Lower lobe of right lung (tissue), 2 donors: Measurements from ENCODE around the gene PARVA. TPM values are rescaled to one million over a fixed set of nuclear protein-coding genes. Genes with fewer than 3 reads are reported as not detected.

ENCODE experiments used
- ATAC-seq, 2 donors: fragments of 200-7000 bp; cut with Tn5 transposase; one replicate each; pipeline ENCODE4 v1.9.1; 2020 to 2022; ENCODE audit warnings: mild to moderate bottlenecking in 2 of 2, moderate library complexity in 2 of 2
- DNase-seq: peaks from one replicate; pipeline ENCODE4 v3.0.0-alpha.2; 2020
- H3K27ac ChIP-seq: fragments of 200-600 bp; one replicate; pipeline ENCODE4 v1.8.0; 2022
- H3K27me3 ChIP-seq: fragments of 200-600 bp; one replicate; pipeline ENCODE4 v1.8.0; 2022; ENCODE audit warnings: low read depth
- H3K36me3 ChIP-seq: fragments of 200-600 bp; one replicate; pipeline ENCODE4 v1.8.0; 2022; ENCODE audit warnings: mild to moderate bottlenecking
- H3K4me1 ChIP-seq: fragments of 200-600 bp; one replicate; pipeline ENCODE4 v1.8.0; 2022
- H3K4me3 ChIP-seq: fragments of 200-600 bp; one replicate; pipeline ENCODE4 v1.8.0; 2022; ENCODE audit warnings: mild to moderate bottlenecking
- H3K9me3 ChIP-seq: fragments of 200-600 bp; one replicate; pipeline ENCODE4 v1.8.0; 2022
- intact Hi-C: fragments of 100-400 bp; cut with DNase I; formaldehyde crosslinking; loops from one replicate; pipeline ENCODE4 v1.11.0; 2022
- total RNA-seq: library from RNA; stranded (reverse); fragmentation: NEBNext Ultra II Directional; extraction: Animal tissue kit (Norgen Biotek cat#: 25700); gene quantifications from one replicate; pipeline ENCODE4 v1.2.1, GENCODE V29; 2021
- TF ChIP-seq, protein P1 (sequence below): fragments of 200-600 bp; IDR thresholded peaks from one replicate; pipeline ENCODE4 v1.8.0; 2022; ENCODE audit warnings: antibody characterized with exemption, mild to moderate bottlenecking
- donor health status: DM: no; HTN: yes; CAD: no; lungs with severe emphysema.

Gene PARVA
- total RNA-seq, 1 donor from 2014 or later = 58.3 TPM

DNA sequence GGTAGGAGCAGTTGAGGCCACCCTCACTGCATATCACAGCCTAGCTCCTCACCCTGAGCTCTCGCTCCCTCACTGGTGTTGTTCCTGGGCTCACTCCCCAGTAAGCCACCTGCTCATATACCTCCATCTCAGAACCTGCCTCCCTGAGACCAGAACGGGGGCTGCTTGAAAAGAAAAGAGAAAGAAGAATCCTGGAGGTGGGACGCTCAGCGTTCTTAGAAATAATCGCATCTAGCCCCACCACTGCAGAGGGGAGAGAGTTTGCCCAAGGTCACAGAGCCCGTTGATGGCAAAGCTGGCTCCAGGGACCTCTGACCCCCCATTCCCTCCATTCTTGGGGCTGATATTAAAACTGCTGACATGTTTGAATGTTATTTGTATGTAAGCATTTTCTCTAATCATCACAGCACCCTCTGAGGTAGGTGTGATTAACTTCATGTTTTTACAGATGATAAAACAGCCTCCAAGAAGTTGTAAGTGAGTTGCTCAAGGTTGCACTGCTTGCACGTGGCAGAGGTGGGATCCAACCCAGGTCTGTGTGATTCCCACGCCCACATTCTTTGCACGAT, 164.3 kb downstream of the PARVA start:
- no peaks in the 10 kb centered on the region for H3K9me3 ChIP-seq
- ATAC-seq (no peak), DNase-seq (no peak)
- H3K4me3 ChIP-seq = no peak overlapping the region
- no peaks in the 10 kb centered on the region for H3K36me3 ChIP-seq
- H3K4me1 ChIP-seq = peaks cover 15% of the 10 kb centered on the region
- intact Hi-C loops = no loop called here
- H3K27me3 ChIP-seq = no peaks in the 10 kb centered on the region
- H3K27ac ChIP-seq = no peak overlapping the region
- TF ChIP-seq, protein P1, sequence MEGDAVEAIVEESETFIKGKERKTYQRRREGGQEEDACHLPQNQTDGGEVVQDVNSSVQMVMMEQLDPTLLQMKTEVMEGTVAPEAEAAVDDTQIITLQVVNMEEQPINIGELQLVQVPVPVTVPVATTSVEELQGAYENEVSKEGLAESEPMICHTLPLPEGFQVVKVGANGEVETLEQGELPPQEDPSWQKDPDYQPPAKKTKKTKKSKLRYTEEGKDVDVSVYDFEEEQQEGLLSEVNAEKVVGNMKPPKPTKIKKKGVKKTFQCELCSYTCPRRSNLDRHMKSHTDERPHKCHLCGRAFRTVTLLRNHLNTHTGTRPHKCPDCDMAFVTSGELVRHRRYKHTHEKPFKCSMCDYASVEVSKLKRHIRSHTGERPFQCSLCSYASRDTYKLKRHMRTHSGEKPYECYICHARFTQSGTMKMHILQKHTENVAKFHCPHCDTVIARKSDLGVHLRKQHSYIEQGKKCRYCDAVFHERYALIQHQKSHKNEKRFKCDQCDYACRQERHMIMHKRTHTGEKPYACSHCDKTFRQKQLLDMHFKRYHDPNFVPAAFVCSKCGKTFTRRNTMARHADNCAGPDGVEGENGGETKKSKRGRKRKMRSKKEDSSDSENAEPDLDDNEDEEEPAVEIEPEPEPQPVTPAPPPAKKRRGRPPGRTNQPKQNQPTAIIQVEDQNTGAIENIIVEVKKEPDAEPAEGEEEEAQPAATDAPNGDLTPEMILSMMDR = no peak

GRCh38 chr11:12542186-12542935, 165.0 kb downstream of the PARVA start:
- Histone ChIP-seq H3K4me1 (peaks cover 15% of the 10 kb centered on the region), H3K27me3 (no peaks in the 10 kb centered on the region), H3K36me3 (no peaks in the 10 kb centered on the region), H3K4me3 (no peak overlapping the region), H3K9me3 (no peaks in the 10 kb centered on the region), H3K27ac (no peak overlapping the region)
- intact Hi-C loops = no loop called here
- DNase-seq = no peak
- no peak for ATAC-seq
- TF ChIP-seq, protein P1 = no peak

- no peak for DNase-seq
- H3K9me3 ChIP-seq = no peaks in the 10 kb centered on the region
- intact Hi-C loops = no loop called here
- no peaks in the 10 kb centered on the region for H3K27me3 ChIP-seq
- H3K4me3 ChIP-seq = no peak overlapping the region
- ATAC-seq = peak; percentile 60 to 61
- H3K27ac ChIP-seq = no peak overlapping the region
- TF ChIP-seq, protein P1 = no peak
- no peaks in the 10 kb centered on the region for H3K36me3 ChIP-seq
- H3K4me1 ChIP-seq = peaks cover 15% of the 10 kb centered on the region
Observed at GRCh38 chr11:12543596-12544415, 166.4 kb downstream of the PARVA start.

DNA sequence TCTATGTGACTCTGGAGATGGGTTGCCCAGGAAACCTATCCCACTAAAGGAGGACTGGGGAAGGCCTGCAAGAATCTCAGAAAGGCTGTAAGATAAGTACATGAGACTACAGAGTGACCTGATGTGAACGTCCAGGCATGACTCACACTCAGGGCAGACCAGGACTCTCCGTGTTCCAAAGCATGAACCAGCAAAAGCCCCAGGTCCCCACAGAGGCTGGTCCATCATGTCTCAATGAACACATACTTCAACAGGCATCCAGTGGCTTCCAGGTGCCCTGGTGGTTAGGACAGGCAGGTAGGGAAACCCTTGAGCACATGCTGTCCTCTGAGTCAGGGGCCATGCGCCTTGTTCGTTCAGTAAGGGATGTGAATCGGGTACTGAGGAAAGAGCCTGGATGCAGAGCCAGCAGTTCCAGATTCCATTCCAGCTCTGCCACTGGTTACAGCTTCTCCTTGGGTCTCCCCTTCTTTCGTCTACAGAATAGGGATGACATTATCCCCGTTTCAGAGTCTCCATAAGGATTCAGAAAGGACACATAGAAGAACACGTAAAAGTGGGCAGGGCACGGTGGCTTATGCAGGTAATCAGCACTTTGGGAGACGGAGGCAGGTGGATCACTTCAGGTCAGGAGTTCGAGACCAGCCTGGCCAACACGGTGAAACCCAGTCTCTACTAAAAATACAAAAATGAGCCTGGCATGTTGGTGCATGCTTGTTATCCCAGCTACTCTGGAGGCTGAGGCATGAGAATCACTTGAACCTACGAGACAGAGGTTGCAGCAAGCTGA, 167.8 kb downstream of the PARVA start:
- H3K27me3 ChIP-seq = no peaks in the 10 kb centered on the region

More for the DNA sequence above, 167.8 kb downstream of the PARVA start:
- intact Hi-C loops = no loop called here
- Histone ChIP-seq H3K36me3 (no peaks in the 10 kb centered on the region), H3K4me3 (no peak overlapping the region), H3K9me3 (no peaks in the 10 kb centered on the region), H3K27ac (no peak overlapping the region), H3K4me1 (peaks cover 15% of the 10 kb centered on the region)
- DNase-seq = no peak
- TF ChIP-seq, protein P1 = no peak
- no peak for ATAC-seq
